HepG2 (cell line): ENCODE results near the gene SFI1. TPM values are rescaled to one million over a fixed set of nuclear protein-coding genes. Genes with fewer than 3 reads are reported as not detected.

Experiments
- ATAC-seq: fragments of 200-7000 bp; cut with Tn5 transposase; 3 replicates; pipeline ENCODE4 v1.9.1; 2020; ENCODE audit warnings: mild to moderate bottlenecking, moderate library complexity
- BruUV-seq: library from RNA; stranded (reverse); fragments of 400-500 nt; replicated peaks from 2 replicates; lab custom pipeline; 2021; lab: Mats Ljungman, UMichigan
- CTCF ChIA-PET: fragments of 300-600 bp; formaldehyde crosslinking; extraction: SDS; loops from one replicate; lab custom pipeline; 2021; ENCODE audit warnings: low total read pairs, inconsistent platforms, low intra/inter-chr PET ratio; lab: Yijun Ruan, JAX
- POLR2A ChIA-PET: fragments of 350-600 bp; sonication (Branson Sonifier 250); formaldehyde crosslinking; loops from one replicate; lab custom pipeline; 2020; ENCODE audit warnings: antibody characterized with exemption, inconsistent platforms; lab: Yijun Ruan, JAX
- DNase-seq: peaks from one replicate; pipeline ENCODE4 v3.0.0-alpha.2; 2015; ENCODE audit warnings: low spot score
- FAIRE-seq: peaks from 3 replicates; lab custom pipeline; 2011; peaks lifted over from hg19 to GRCh38; lab: Jason Lieb, UNC
- H2AFZ ChIP-seq: one replicate; pipeline ENCODE4 v1.6.1; 2011; ENCODE audit warnings: low read length, inconsistent platforms
- H3K27ac ChIP-seq: fragments of 300-600 bp; 3 replicates; pipeline ENCODE4 v1.8.0; 2011; ENCODE audit warnings: mixed run types, mild to moderate bottlenecking, mixed read lengths, low read length, inconsistent platforms; ENCODE audit not compliant: insufficient read depth; ENCODE audit errors: extremely low read length
- H3K27me3 ChIP-seq, 2 experiments: fragments of 200-600 bp in 1 of 2; 2 replicates in 1 of 2; 3 replicates in 1 of 2; pipeline versions ENCODE4 v1.6.0 to v1.8.0; 2011; ENCODE audit warnings: low read length in 2 of 2, mild to moderate bottlenecking in 2 of 2, moderate library complexity in 2 of 2, inconsistent platforms in 1 of 2; ENCODE audit not compliant: insufficient read depth in 2 of 2, control insufficient read depth in 1 of 2
- H3K36me3 ChIP-seq, 2 experiments: fragments of 200-600 bp in 1 of 2; replicated peaks in 1 of 2; 2 replicates in 1 of 2; 3 replicates in 1 of 2; pipeline versions ENCODE4 v1.5.1 to v1.8.0; 2011; ENCODE audit warnings: low read length in 2 of 2, inconsistent platforms in 1 of 2; ENCODE audit not compliant: insufficient read depth in 2 of 2, control insufficient read depth in 1 of 2
- H3K4me1 ChIP-seq: 2 replicates; pipeline ENCODE4 v1.5.1; 2012; ENCODE audit warnings: low read length, inconsistent platforms; ENCODE audit not compliant: insufficient read depth
- H3K4me2 ChIP-seq: 2 replicates; pipeline ENCODE4 v1.6.0; 2011; ENCODE audit warnings: low read depth, low read length, inconsistent platforms
- H3K4me3 ChIP-seq, 3 experiments: fragments of 200-600 bp in 1 of 3; sonication (generic), shearing (Covaris generic) in 1 of 3; replicated peaks in 1 of 3; 2 replicates each; pipeline ENCODE4 v1.5.1; 2011 to 2016; ENCODE audit warnings: low read length in 3 of 3, inconsistent platforms in 2 of 3, low read depth in 2 of 3, mild to moderate bottlenecking in 2 of 3, control low read depth in 1 of 3, mixed read lengths in 1 of 3; ENCODE audit not compliant: insufficient read depth in 1 of 3
- H3K79me2 ChIP-seq: one replicate; pipeline ENCODE4 v1.6.1; 2011; ENCODE audit warnings: low read length, inconsistent platforms; ENCODE audit not compliant: insufficient read depth
- H3K9ac ChIP-seq: 2 replicates; pipeline ENCODE4 v1.6.0; 2011; ENCODE audit warnings: mild to moderate bottlenecking, low read depth, low read length, inconsistent platforms; ENCODE audit not compliant: insufficient read depth
- H3K9me3 ChIP-seq: 2 replicates; pipeline ENCODE4 v1.5.1; 2012; ENCODE audit warnings: mild to moderate bottlenecking, low read length
- H4K20me1 ChIP-seq: 2 replicates; pipeline ENCODE4 v1.6.0; 2011; ENCODE audit warnings: inconsistent platforms, mild to moderate bottlenecking, low read length, moderate library complexity; ENCODE audit not compliant: insufficient read depth
- CCAR2 ChIP-seq: fragments of 200-400 bp; formaldehyde crosslinking; optimal IDR thresholded peaks from 2 replicates; pipeline ENCODE3; 2018; ENCODE audit warnings: low read depth, mild to moderate bottlenecking, low read length, moderate library complexity
- DBP ChIP-seq: sonication (generic); formaldehyde crosslinking; IDR thresholded peaks from 2 replicates; pipeline ENCODE4 v1.4.0; 2020; ENCODE audit warnings: missing genetic modification reagents; ENCODE audit errors: not compliant biosample characterization
- GPBP1L1 ChIP-seq: sonication (generic); formaldehyde crosslinking; IDR thresholded peaks from 2 replicates; pipeline ENCODE4 v1.5.0; 2020; ENCODE audit warnings: mild to moderate bottlenecking, missing genetic modification reagents
- RELA ChIP-seq: sonication (generic); formaldehyde crosslinking; IDR thresholded peaks from 2 replicates; pipeline ENCODE4 v1.4.0; 2020; ENCODE audit warnings: missing genetic modification reagents
- SUZ12 ChIP-seq: fragments of 150-350 bp; IDR thresholded peaks from 2 replicates; pipeline ENCODE4 v1.6.1; 2014; ENCODE audit warnings: low read depth, low read length
- TCF7L2 ChIP-seq: IDR thresholded peaks from 2 replicates; pipeline ENCODE4 v1.6.1; 2011; ENCODE audit warnings: mild to moderate bottlenecking, low read depth, low read length, moderate library complexity
- ZNF101 ChIP-seq: sonication (generic); formaldehyde crosslinking; IDR thresholded peaks from 2 replicates; pipeline ENCODE4 v1.4.0; 2020; ENCODE audit warnings: mild to moderate bottlenecking, low read depth, missing genetic modification reagents, borderline replicate concordance
- ZNF143 ChIP-seq: sonication (generic); formaldehyde crosslinking; IDR thresholded peaks from 2 replicates; pipeline ENCODE4 v1.4.0; 2020; ENCODE audit warnings: missing genetic modification reagents
- ZNF7 ChIP-seq: IDR thresholded peaks from 2 replicates; pipeline ENCODE4 v1.6.1; 2016; ENCODE audit warnings: missing biosample characterization, missing genetic modification reagents
- ZNF75D ChIP-seq: sonication (generic); formaldehyde crosslinking; IDR thresholded peaks from 2 replicates; pipeline ENCODE4 v1.8.1; 2023; ENCODE audit warnings: missing genetic modification reagents, mild to moderate bottlenecking, borderline replicate concordance
- WGBS: methylation state at CpG from one replicate; pipeline ENCODE4 v1.1.6; 2017; ENCODE audit warnings: low lambda C conversion rate; 5-methylcytosine and 5-hydroxymethylcytosine counted together
- in situ Hi-C: cut with HindIII; loops from 2 replicates; pipeline ENCODE4 v1.10.0; 2017; ENCODE audit warnings: low pct_unique_long_range_greater_than_20kb; ENCODE audit not compliant: extremely low pct_ligation_motif_present
- intact Hi-C: fragments of 100-400 bp; cut with micrococcal nuclease; formaldehyde crosslinking; loops from one replicate; pipeline ENCODE4 v1.10.0; 2022; ENCODE audit not compliant: unreplicated experiment
- polyA plus RNA-seq, 8 experiments: library from polyadenylated mRNA; depleted of rRNA in 3 of 8; stranded (reverse) in 7 of 8; unstranded in 1 of 8; fragments of >200 nt; fragmentation: Illumina TruSeq in 4 of 8; extraction: Trizol in 4 of 8; gene quantifications; 2 replicates each; pipeline versions ENCODE4 v1.2.1 to v1.2.3, GENCODE V29; 2011 to 2016; ENCODE audit warnings: low read depth in 4 of 8, missing spikeins in 1 of 8, mixed read lengths in 1 of 8; ENCODE audit not compliant: insufficient read depth in 1 of 8
- total RNA-seq, 5 experiments: library from RNA; depleted of rRNA; stranded (reverse); fragments of >200 nt; fragmentation: Illumina TruSeq; extraction: Trizol; gene quantifications; 2 replicates each; pipeline ENCODE4 v1.2.3, GENCODE V29; 2016; ENCODE audit warnings: low read depth in 1 of 5
- TF ChIP-seq, protein P1 (sequence below): sonication (generic); formaldehyde crosslinking; IDR thresholded peaks from 2 replicates; pipeline ENCODE4 v1.4.0; 2020; ENCODE audit warnings: missing genetic modification reagents, borderline replicate concordance
- TF ChIP-seq, protein P2 (sequence below): sonication (generic); formaldehyde crosslinking; IDR thresholded peaks from 2 replicates; pipeline ENCODE4 v1.4.0; 2020; ENCODE audit warnings: missing genetic modification reagents, borderline replicate concordance
- TF ChIP-seq, protein P3 (sequence below): sonication (generic); formaldehyde crosslinking; IDR thresholded peaks from 2 replicates; pipeline ENCODE4 v1.5.1; 2020; ENCODE audit warnings: missing genetic modification reagents, mild to moderate bottlenecking, borderline replicate concordance

SFI1 gene
- total and polyA plus RNA-seq, 2 of the 13 experiments (the other 11 are each of a cell fraction or from before 2014, with no cell fraction given) = 20.5 to 40.1 TPM

- H3K9me3 ChIP-seq = no peaks in the 10 kb centered on the region
- H3K36me3 ChIP-seq = peaks cover 0 to 2% of the 10 kb centered on the region in 2 experiments; a peak in 3 of 5 replicates
- ChIA-PET POLR2A (interaction anchor here (0.8 to 1.5 kb wide), 3 partner anchors 9 to 82 kb away, joined by 3 to 4 read pairs (median 4); no protein-coding TSS in a partner anchor), CTCF (no interaction called here)
- no peaks in the 10 kb centered on the region for H3K79me2 ChIP-seq
- H4K20me1 ChIP-seq = no peaks in the 10 kb centered on the region
- in situ Hi-C loops (no loop called here), intact Hi-C loops (no loop called here)
- H2AFZ ChIP-seq = no peak overlapping the region
- peaks cover 82% of the 10 kb centered on the region for H3K4me1 ChIP-seq
- H3K4me3 ChIP-seq = peak overlapping the region in 1 of 3 experiments; percentile 35; a peak in 1 of 6 replicates
- no TSS peak for BruUV-seq
- peak overlapping the region; percentile 66 for H3K9ac ChIP-seq
- 0% methylated on average over 1 of the region's 1 CpG for WGBS
- peak overlapping the region; percentile 93 for H3K4me2 ChIP-seq
- peak overlapping the region; percentile 80 for H3K27ac ChIP-seq
- ATAC-seq (peak; percentile 98), DNase-seq (peak; percentile 96), FAIRE-seq (peak; percentile 98)
- H3K27me3 ChIP-seq = no peaks in the 10 kb centered on the region
- TF ChIP-seq TCF7L2 = no peak
- no peak for TF ChIP-seq ZNF101 (CRISPR knock-in tag)
- no peak for TF ChIP-seq CCAR2
- TF ChIP-seq, protein P1, sequence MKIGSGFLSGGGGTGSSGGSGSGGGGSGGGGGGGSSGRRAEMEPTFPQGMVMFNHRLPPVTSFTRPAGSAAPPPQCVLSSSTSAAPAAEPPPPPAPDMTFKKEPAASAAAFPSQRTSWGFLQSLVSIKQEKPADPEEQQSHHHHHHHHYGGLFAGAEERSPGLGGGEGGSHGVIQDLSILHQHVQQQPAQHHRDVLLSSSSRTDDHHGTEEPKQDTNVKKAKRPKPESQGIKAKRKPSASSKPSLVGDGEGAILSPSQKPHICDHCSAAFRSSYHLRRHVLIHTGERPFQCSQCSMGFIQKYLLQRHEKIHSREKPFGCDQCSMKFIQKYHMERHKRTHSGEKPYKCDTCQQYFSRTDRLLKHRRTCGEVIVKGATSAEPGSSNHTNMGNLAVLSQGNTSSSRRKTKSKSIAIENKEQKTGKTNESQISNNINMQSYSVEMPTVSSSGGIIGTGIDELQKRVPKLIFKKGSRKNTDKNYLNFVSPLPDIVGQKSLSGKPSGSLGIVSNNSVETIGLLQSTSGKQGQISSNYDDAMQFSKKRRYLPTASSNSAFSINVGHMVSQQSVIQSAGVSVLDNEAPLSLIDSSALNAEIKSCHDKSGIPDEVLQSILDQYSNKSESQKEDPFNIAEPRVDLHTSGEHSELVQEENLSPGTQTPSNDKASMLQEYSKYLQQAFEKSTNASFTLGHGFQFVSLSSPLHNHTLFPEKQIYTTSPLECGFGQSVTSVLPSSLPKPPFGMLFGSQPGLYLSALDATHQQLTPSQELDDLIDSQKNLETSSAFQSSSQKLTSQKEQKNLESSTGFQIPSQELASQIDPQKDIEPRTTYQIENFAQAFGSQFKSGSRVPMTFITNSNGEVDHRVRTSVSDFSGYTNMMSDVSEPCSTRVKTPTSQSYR = peak; percentile 33; the same call in 1 of the 2 replicates
- no peak for TF ChIP-seq SUZ12
- no peak for TF ChIP-seq ZNF143 (CRISPR knock-in tag)
- TF ChIP-seq ZNF7 = no peak
- TF ChIP-seq GPBP1L1 = no peak
- TF ChIP-seq, protein P2, sequence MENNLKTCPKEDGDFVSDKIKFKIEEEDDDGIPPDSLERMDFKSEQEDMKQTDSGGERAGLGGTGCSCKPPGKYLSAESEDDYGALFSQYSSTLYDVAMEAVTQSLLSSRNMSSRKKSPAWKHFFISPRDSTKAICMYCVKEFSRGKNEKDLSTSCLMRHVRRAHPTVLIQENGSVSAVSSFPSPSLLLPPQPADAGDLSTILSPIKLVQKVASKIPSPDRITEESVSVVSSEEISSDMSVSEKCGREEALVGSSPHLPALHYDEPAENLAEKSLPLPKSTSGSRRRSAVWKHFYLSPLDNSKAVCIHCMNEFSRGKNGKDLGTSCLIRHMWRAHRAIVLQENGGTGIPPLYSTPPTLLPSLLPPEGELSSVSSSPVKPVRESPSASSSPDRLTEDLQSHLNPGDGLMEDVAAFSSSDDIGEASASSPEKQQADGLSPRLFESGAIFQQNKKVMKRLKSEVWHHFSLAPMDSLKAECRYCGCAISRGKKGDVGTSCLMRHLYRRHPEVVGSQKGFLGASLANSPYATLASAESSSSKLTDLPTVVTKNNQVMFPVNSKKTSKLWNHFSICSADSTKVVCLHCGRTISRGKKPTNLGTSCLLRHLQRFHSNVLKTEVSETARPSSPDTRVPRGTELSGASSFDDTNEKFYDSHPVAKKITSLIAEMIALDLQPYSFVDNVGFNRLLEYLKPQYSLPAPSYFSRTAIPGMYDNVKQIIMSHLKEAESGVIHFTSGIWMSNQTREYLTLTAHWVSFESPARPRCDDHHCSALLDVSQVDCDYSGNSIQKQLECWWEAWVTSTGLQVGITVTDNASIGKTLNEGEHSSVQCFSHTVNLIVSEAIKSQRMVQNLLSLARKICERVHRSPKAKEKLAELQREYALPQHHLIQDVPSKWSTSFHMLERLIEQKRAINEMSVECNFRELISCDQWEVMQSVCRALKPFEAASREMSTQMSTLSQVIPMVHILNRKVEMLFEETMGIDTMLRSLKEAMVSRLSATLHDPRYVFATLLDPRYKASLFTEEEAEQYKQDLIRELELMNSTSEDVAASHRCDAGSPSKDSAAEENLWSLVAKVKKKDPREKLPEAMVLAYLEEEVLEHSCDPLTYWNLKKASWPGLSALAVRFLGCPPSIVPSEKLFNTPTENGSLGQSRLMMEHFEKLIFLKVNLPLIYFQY (CRISPR knock-in tag) = peak; percentile 20; the same call in 1 of the 2 replicates
- TF ChIP-seq, protein P3, sequence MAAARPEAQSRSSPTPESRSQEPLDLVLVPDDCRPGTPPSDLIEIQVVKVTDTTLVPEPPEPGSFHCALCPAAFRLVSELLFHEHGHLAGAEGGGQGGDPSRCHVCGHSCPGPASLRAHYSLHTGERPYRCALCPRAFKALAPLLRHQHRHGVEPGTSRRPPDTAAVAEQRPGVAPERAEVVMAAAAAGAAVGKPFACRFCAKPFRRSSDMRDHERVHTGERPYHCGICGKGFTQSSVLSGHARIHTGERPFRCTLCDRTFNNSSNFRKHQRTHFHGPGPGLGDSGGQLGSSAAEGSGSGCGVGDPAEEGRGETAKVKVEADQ (CRISPR knock-in tag) = no peak
- no peak for TF ChIP-seq RELA (CRISPR knock-in tag)
- no peak for TF ChIP-seq DBP
- no peak for TF ChIP-seq ZNF75D (CRISPR knock-in tag)
Observed at GRCh38 chr22:31579835-31580242, 83.5 kb downstream of the SFI1 start.
